T-helper 17 cell (primary cell): Measurements from ENCODE around the gene MARCHF3. TPM values are rescaled to one million over a fixed set of nuclear protein-coding genes. Genes with fewer than 3 reads are reported as not detected.
"Not testable (repeated sequence)": the region's sequence is repeated elsewhere in the genome, so short reads cannot be mapped to it uniquely, and the experiment has no call there.

ENCODE experiments used
- ATAC-seq: fragments of 150-1000 bp; cut with Tn5 transposase; 2 replicates; pipeline ENCODE4 v1.10.0; 2021; ENCODE audit warnings: mild to moderate bottlenecking, moderate library complexity
- DNase-seq, 3 donors: peaks; one replicate each; pipeline versions ENCODE4 v3.0.0 to v3.0.0-alpha.2; 2020 to 2021
- H3K9me3 ChIP-seq: one replicate; pipeline ENCODE4 v1.7.0; 2013; ENCODE audit warnings: low read length, mild to moderate bottlenecking; ENCODE audit not compliant: control insufficient read depth, poor library complexity, severe bottlenecking
- H3K27ac Mint-ChIP-seq: one replicate; pipeline ENCODE4 v1.8.0; 2022; ENCODE audit warnings: mild to moderate bottlenecking, moderate library complexity, mixed read lengths
- H3K27me3 Mint-ChIP-seq: one replicate; pipeline ENCODE4 v1.8.0; 2022; ENCODE audit warnings: mixed read lengths
- H3K36me3 Mint-ChIP-seq: one replicate; pipeline ENCODE4 v1.8.0; 2022; ENCODE audit warnings: low read depth, mixed read lengths
- H3K4me1 Mint-ChIP-seq: one replicate; pipeline ENCODE4 v1.8.0; 2022; ENCODE audit warnings: mild to moderate bottlenecking, mixed read lengths
- H3K4me3 Mint-ChIP-seq: one replicate; pipeline ENCODE4 v1.8.0; 2022; ENCODE audit warnings: mild to moderate bottlenecking, moderate library complexity, mixed read lengths
- total RNA-seq, 4 donors: library from RNA in 2 of 4; stranded (reverse) in 2 of 4; gene quantifications; one replicate each; pipeline ENCODE4 v1.2.3 and lab custom pipeline; 2022 to 2026

MARCHF3 gene
- total RNA-seq, 2 donors from 2014 or later: 6.6 to 8.4 TPM

- no peak for DNase-seq
- H3K4me1 Mint-ChIP-seq: peaks cover 10% of the 10 kb centered on the region
Measured at GRCh38 chr5:126868338-126869004, 161.9 kb downstream of the MARCHF3 start.

DNA sequence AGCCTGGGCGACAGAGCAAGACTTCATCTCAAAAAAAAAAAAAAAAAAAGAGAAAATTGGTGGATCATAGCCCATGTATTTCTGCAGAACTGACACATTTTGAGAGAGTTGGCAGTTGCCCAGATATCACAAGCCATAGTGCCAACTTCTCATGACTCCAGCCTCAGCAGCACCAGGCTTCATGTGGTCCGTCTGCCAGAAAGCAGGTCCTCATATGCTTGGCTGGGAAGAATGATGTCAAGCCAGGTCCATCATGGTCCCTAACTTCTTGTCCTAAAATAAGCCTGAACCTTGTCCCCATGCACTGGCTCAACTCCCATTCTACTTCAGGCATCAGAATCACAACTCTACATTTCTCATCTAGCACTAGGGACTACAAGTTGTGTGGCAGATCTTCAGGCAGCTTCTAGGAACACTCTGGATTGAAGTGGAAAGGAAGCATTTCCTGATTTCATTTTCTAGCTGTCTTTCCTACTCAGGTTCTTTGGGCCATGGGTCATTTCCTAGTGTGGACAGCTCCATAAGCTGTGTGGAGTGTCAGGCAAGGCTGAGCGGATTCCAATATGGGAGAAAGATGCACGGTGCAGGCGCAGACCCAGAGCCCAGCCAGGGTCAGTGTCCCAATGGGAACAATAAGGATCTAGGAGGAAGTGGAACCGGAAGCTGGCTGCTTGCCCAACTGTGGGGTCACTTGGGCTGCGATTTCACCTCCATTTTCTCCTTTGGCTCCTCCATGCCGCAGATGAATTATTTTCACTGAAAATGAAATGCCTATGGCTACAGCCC, 163.3 kb downstream of the MARCHF3 start:
- Mint-ChIP-seq H3K4me1 (peaks cover 10% of the 10 kb centered on the region), H3K4me3 (no peak overlapping the region), H3K36me3 (no peaks in the 10 kb centered on the region), H3K27me3 (no peaks in the 10 kb centered on the region), H3K27ac (no peak overlapping the region)
- DNase-seq (no peak), ATAC-seq (no peak)
- no peaks in the 10 kb centered on the region for H3K9me3 ChIP-seq

More at GRCh38 chr5:126868338-126869004, 161.9 kb downstream of the MARCHF3 start:
- Mint-ChIP-seq H3K27me3 (no peaks in the 10 kb centered on the region), H3K4me3 (peak overlapping the region; percentile 86), H3K27ac (no peak overlapping the region), H3K36me3 (no peaks in the 10 kb centered on the region)
- no peaks in the 10 kb centered on the region for H3K9me3 ChIP-seq
- no peak for ATAC-seq

DNA sequence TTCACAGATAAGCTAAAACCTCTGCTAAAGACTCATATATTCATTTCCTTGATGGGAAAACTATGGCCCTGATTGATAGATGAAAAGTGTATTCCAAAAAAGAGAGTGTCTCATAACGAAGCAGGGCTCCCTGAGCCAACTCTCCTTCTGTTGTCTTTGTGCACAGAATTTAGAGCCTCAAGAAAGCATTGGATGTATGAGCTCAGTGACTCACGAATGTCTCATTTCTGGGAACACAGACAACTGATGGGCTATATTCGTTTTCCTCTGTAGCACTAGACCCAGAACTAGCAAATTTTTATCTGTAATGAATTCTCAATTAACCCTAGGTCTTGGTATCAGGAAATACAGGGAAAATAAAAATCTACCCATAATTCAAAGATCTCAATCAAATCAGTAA, 165.1 kb downstream of the MARCHF3 start:
- H3K9me3 ChIP-seq: no peaks in the 10 kb centered on the region
- Mint-ChIP-seq H3K4me3 (no peak overlapping the region), H3K4me1 (peaks cover 12% of the 10 kb centered on the region), H3K27ac (no peak overlapping the region), H3K27me3 (no peaks in the 10 kb centered on the region), H3K36me3 (no peaks in the 10 kb centered on the region)
- no peak for ATAC-seq
- DNase-seq: no peak

DNA sequence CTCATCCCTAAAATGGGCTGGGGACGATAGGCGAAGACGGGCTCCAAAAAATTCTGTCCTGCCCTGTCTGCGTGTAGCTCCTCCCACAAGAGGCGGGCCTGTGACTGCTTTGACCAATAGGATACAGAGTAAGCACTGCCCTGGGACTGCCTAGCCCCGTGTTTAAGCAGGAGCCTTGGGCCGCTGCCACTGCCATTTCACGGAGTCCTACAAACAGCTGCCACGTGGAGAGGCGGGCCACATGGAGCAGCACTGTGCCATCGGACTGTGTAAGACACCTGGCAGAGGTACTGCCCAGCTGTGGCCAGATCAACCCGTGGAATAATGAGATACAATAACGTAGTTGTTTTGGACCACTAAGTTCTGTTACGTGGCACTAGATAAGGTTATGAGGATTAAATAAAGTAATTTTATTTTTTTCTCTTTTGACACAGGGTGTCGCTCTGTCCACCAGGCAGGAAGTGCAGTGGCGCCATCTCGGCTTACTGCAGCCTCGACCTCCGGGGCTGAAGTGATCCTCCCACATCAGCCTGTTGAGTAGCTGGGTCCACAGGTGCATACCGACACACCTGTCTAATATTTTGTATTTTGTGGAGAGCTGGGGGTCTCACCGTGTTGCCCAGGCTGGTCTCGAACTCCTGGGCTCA, 166.2 kb downstream of the MARCHF3 start:
- no peaks in the 10 kb centered on the region for H3K9me3 ChIP-seq
- no peak overlapping the region for H3K27ac Mint-ChIP-seq
- DNase-seq (no peak), ATAC-seq (no peak)
- H3K4me3 Mint-ChIP-seq: no peak overlapping the region
- no peaks in the 10 kb centered on the region for H3K27me3 Mint-ChIP-seq
- peaks cover 10% of the 10 kb centered on the region for H3K4me1 Mint-ChIP-seq
- H3K36me3 Mint-ChIP-seq: no peaks in the 10 kb centered on the region

GRCh38 chr5:126863402-126863801, 167.0 kb downstream of the MARCHF3 start:
- ATAC-seq (no peak), DNase-seq (no peak)
- peaks cover 4% of the 10 kb centered on the region for H3K4me1 Mint-ChIP-seq
- H3K27me3 Mint-ChIP-seq: no peaks in the 10 kb centered on the region
- H3K27ac Mint-ChIP-seq: no peak overlapping the region
- no peak overlapping the region for H3K4me3 Mint-ChIP-seq
- no peaks in the 10 kb centered on the region for H3K36me3 Mint-ChIP-seq
- H3K9me3 ChIP-seq: no peaks in the 10 kb centered on the region

GRCh38 chr5:126858441-126858840, 171.9 kb downstream of the MARCHF3 start:
- DNase-seq (no peak), ATAC-seq (no peak)
- Mint-ChIP-seq H3K4me3 (no peak overlapping the region), H3K4me1 (peaks cover 19% of the 10 kb centered on the region), H3K27me3 (no peaks in the 10 kb centered on the region), H3K36me3 (no peaks in the 10 kb centered on the region), H3K27ac (no peak overlapping the region)
- no peaks in the 10 kb centered on the region for H3K9me3 ChIP-seq

GRCh38 chr5:126857472-126858410, 172.6 kb downstream of the MARCHF3 start:
- H3K9me3 ChIP-seq: no peaks in the 10 kb centered on the region
- Mint-ChIP-seq H3K27me3 (no peaks in the 10 kb centered on the region), H3K36me3 (no peaks in the 10 kb centered on the region), H3K4me3 (no peak overlapping the region), H3K27ac (no peak overlapping the region), H3K4me1 (peaks cover 24% of the 10 kb centered on the region)
- DNase-seq (no peak), ATAC-seq (no peak)

DNA sequence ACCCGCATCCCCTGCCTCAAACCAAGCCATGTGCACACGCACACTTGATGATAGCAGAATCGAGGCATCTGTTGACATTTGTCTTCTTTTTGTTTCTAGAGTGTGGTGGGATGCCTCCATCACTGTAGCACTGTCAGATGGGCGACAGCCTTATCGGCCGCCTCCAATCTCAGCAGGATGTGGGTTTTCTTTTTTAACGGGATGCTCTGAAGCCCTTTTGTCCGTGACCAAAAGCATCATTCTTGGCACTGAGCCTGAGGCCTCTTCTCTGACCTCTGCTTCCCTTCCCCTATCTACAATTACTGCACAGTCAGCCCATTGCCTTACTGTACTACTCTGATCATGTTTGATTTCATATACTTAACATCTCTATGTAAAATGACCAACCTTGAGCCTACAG, 175.1 kb downstream of the MARCHF3 start:
- no peaks in the 10 kb centered on the region for H3K27me3 Mint-ChIP-seq
- no peak for DNase-seq
- H3K4me3 Mint-ChIP-seq: peak overlapping the region; percentile 3
- H3K4me1 Mint-ChIP-seq: peaks cover 33% of the 10 kb centered on the region
- no peaks in the 10 kb centered on the region for H3K36me3 Mint-ChIP-seq
- ATAC-seq: no peak
- no peaks in the 10 kb centered on the region for H3K9me3 ChIP-seq
- H3K27ac Mint-ChIP-seq: peak overlapping the region; percentile 10

- Mint-ChIP-seq H3K27me3 (no peaks in the 10 kb centered on the region), H3K36me3 (no peaks in the 10 kb centered on the region), H3K4me3 (peak overlapping the region; percentile 3), H3K4me1 (peaks cover 33% of the 10 kb centered on the region), H3K27ac (no peak overlapping the region)
- no peak for ATAC-seq
- DNase-seq: no peak
- no peaks in the 10 kb centered on the region for H3K9me3 ChIP-seq
Measured at GRCh38 chr5:126854526-126855110, 175.7 kb downstream of the MARCHF3 start.

DNA sequence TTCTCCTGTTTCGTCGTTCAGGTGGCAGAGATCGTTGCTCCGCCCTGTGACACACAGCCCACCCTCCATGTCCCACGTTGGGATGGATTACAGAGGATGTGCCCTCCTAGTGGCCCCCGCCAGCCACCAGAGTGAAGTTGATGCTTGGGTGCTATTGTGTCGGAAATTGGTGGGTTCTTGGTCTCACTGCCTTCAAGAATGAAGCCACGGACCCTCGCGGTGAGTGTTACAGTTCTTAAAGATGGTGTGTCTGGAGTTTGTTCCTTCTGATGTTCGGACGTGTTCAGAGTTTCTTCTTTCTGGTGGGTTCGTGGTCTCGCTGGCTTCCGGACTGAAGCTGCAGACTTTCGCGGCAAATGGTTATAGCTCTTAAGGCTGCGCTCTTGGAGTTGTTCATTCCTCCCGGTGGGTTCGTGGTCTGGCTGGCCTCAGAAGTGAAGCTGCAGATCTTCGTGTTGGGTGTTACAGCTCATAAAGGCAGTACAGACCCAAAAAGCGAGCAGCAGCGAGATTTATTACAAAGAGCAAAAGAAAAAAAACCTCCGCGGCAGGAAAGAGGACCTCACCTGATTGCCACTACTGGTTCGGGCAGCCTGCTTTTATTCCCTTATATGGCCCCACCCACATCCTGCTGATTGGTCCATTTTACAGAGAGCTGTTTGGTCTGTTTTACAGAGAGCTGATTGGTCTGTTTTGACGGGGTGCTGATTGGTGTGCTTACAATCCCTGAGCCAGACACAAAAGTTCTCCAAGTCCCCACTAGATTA, 176.6 kb downstream of the MARCHF3 start:
- not testable (repeated sequence) for DNase-seq, H3K27me3 Mint-ChIP-seq, H3K36me3 Mint-ChIP-seq, H3K9me3 ChIP-seq
- Mint-ChIP-seq H3K4me3 (peak overlapping the region; percentile 94), H3K27ac (peak overlapping the region; percentile 96), H3K4me1 (peaks cover 33% of the 10 kb centered on the region)
- ATAC-seq: peak; percentile 49

- H3K9me3 ChIP-seq: no peaks in the 10 kb centered on the region
- Mint-ChIP-seq H3K36me3 (no peaks in the 10 kb centered on the region), H3K27ac (peak overlapping the region; percentile 96), H3K27me3 (no peaks in the 10 kb centered on the region), H3K4me3 (peak overlapping the region; percentile 94), H3K4me1 (peaks cover 33% of the 10 kb centered on the region)
- no peak for ATAC-seq
- no peak for DNase-seq
Measured at GRCh38 chr5:126852841-126853271, 177.5 kb downstream of the MARCHF3 start.

DNA sequence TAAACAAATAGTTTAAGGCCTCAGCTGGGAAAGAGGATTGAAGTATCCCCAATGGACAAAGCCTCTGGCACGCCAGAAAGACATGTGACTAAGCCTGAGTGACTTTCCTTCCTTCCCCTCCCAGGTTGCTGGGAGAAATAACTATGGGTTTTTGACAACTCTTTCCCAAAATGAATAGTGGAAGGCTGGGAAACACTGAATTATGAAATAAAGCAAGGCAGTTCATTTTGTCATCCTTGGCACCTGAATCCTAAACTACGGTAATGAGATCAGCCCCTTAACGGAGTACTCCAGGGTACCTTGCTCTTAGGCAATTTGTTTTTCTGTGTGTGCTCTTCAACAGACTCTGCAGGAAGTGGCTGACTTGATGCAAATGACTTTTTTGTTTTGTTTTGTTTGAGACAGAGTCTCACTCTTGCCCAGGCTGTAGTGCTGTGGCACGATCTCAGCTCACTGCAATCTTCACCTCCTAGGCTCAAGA, 178.2 kb downstream of the MARCHF3 start:
- ATAC-seq (peak; percentile 81), DNase-seq (no peak)
- H3K27me3 Mint-ChIP-seq: no peaks in the 10 kb centered on the region
- peak overlapping the region; percentile 96 for H3K27ac Mint-ChIP-seq
- peaks cover 37% of the 10 kb centered on the region for H3K4me1 Mint-ChIP-seq
- no peaks in the 10 kb centered on the region for H3K36me3 Mint-ChIP-seq
- H3K9me3 ChIP-seq: no peaks in the 10 kb centered on the region
- peak overlapping the region; percentile 94 for H3K4me3 Mint-ChIP-seq
